ENCODE measurements around the gene PLA2G2A.
"Not testable (repeated sequence)": the region's sequence is repeated elsewhere in the genome, so short reads cannot be mapped to it uniquely, and the experiment has no call there.

The PLA2G2A gene

GRCh38 chr1:19973616-19974015 is 5.8 kb downstream of the PLA2G2A start:
- DNase-seq (ENCODE audit: low read depth) = no peak

DNA sequence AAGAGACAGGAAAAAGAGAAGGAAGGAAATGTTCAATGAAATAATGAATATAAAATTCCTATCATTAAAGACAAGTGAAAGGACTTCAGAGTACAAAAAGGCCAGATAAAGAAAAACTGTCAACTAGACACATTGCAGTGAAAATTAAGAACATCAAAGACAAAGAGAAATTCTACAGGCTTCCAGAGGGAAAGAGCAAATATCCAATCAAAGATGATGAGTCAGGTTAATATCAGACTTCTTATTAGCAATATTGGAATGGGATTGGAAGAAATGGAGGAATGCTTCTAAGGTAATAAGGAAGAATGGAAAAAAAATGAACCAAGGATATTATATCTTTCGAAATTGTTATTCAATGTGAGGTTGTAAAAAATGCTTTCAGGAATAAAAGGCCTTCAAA is 7.8 kb downstream of the PLA2G2A start:
- no peak for DNase-seq (ENCODE audit: low read depth)

DNA sequence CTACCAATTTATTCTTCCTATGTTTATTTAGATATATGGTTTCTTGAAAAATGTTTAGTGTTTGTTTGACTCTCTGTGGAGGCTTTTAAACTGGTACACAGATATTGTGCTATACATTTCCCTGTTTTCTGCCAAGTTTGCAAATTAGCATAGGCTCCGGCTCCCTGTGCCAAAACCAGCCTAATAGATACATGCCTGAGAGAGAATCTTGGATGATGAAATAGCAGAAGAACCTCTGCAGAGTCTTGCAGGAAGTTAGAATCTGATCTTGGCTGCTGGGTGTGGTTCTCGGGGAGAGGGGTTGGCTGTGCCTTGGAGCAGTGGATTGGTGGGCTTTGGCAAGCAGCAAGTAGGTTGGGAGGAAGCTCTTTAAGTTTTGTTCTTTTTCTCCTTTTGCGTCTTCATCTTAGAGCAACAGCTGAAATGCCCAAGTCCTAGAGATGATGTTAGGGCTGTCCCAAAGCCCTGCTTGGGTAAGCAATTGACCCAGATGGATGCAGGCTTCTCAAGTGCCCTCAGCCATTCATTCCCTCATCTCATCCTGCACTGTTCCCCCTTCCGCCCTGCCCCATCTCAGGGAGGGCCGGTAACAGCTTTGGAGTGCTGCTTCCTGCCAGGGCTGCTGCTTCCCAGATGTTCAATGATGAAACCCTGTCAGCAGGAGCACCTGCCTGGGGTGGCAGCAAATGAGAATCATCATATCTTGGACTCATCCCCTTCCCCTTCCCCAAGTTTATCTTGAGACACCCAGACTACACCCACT is 9.3 kb downstream of the PLA2G2A start:
- DNase-seq (ENCODE audit: low read depth) = no peak

GRCh38 chr1:19967808-19968207 is 11.6 kb downstream of the PLA2G2A start:
- DNase-seq (ENCODE audit: low read depth) = no peak

GRCh38 chr1:19964542-19964941 is 14.9 kb downstream of the PLA2G2A start:
- no peak for DNase-seq (ENCODE audit: low read depth)

DNA sequence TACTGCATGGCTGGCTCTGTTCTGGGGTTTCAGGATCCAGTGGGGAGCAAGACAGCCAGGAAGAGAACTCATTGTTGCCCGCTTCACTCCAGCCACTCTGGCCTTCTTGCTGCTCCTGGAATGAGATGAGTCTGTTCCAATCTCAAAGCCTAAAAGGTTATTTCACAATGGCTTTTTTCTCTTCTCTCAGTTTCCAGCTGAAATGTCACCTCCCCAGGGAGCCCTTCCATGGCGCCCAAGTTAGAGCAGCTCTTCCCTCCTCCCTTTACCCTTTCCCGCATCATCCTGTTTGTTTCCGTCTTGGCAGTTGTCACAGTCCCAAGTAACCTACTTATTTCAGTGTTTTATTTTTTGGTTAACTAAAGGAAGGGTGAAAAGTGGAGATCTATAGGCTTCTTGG is 15.8 kb downstream of the PLA2G2A start:
- DNase-seq (ENCODE audit: low read depth) = no peak

DNA sequence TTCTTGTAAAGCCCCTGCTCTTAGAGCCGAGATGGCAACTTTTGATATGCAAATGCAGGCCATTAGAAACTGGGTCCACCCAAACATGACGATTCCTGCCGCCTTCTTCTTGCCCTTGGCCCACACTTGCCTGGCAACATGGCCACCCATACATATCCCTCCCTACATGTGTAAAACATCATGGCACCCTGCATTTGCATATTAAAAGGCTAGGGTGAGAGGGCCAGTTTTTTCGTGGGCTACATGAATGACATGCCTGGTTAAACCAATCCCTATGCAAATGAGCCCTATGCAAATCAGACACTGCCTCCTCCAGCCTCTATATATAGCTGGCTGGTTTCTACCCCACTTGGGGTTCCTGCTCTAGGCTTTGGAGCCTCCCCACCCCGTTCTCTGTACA is 18.8 kb downstream of the PLA2G2A start:
- no peak for DNase-seq (ENCODE audit: low read depth)

- no peak for DNase-seq (ENCODE audit: low read depth)
These were observed 21.6 kb downstream of the PLA2G2A start for GRCh38 chr1:19957779-19958178.

DNA sequence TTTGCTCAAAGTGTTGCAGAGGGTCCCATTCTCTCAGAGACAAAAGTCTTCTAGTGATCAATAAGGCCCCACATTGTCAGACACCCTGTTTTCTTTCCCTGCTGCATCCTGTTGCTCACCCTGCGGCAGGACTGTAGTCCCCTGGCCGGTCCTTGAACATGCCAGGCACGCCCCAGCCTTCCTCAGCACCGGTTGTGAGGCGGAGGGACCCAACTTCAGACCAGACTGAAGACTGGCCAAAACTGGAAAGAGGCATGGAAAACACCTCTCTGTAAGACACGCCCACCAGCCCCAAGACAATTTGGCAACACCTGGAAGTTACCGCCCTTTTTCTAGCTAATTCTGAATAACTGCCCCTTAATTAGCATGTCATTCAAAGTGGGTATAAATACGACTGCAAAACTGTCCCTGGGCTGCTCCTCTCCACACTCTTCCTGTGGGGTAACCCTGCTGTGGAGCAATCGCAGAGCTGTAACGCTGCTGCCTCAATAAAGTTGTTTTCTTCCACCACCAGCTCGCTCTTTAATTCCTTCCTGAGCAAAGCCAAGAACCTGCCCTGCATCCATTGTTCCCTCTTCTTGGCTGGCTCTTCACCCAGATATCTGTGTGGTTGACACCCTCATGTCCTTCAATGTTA is 23.8 kb downstream of the PLA2G2A start:
- DNase-seq (ENCODE audit: low read depth) = no peak

- no peak for DNase-seq (ENCODE audit: low read depth)
These were observed 25.4 kb downstream of the PLA2G2A start for GRCh38 chr1:19954059-19954458.

- DNase-seq (ENCODE audit: low read depth) = peak; percentile 21
These were observed 30.4 kb downstream of the PLA2G2A start for GRCh38 chr1:19949016-19949415.

DNA sequence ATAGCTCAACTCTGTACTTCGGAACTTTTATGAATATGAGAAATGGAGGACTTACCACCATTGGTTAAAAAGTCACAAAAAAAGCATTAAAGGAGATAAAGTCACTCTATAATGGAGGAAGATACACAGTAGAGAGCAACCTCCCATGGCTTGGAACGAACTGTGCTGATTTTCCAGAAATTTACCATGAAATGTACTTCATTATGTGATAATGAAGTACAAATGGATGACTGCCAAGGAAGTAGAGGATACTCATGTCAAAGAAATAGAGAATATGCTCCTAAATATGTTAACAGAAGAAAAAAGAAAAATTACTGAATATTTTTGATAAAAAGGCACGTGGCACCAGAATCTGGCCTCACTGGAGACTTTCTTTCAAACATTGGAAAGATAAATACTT is 32.4 kb downstream of the PLA2G2A start:
- DNase-seq (ENCODE audit: low read depth) = no peak

DNA sequence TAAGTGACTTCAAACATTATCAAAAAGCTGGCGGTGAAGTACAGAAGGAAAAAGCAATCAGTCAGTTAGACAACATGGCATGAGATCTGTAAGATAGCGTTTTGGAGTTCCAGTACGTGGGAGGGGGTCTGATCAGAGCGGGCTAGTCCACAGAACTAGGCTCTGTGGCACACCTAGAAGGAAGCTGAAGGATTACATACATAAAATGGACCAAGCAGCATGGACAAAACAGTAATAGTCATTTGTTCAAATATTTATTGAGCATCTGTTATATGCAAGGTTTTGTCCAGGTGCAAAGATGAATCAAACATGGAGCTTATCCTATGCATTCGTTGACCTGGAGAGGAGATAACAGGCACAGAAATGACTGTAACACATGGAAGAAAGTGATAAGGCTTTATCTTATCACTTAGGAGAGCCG is 33.1 kb downstream of the PLA2G2A start:
- no peak for DNase-seq (ENCODE audit: low read depth)

DNA sequence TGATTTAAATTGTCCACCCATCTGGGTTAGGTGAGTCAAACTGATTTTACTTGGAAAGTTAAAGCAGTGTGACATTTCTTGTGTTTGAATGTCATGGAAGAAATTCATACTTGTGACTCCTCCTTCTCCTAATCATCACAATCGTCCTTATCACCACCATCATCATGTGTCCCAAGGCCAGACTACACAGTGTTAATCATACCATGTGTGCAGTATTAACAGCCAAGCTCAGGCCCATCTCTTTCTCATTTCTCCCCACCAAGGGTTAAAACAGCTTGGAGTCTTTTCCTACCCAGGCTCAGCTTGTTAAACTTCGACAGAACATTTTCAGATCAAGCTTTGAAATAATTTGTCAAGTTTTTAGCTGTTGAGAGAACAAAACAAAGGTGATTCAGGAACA is 33.5 kb downstream of the PLA2G2A start:
- no peak for DNase-seq (ENCODE audit: low read depth)

GRCh38 chr1:19942657-19943056 is 36.8 kb downstream of the PLA2G2A start:
- DNase-seq (ENCODE audit: low read depth) = no peak

DNA sequence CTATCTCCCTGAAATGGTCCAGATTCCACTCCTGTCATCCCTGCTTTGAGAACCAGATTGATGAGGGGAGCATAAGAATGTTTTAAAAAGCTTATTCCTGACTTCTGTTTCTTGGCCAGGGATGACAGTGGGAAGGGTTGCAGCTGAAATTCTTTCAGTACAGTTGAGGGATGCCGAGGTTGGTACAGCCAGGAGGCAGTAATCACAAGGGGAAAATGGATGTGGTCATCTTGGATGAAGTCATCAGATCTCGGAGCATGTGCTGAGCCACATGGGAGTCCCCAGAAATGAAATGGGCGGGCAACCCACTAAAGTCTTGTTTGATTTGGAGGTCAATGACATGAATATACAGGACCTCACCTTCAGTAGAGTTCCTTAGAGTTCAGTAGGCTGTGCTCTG is 37.3 kb downstream of the PLA2G2A start:
- DNase-seq (ENCODE audit: low read depth) = no peak

- DNase-seq (ENCODE audit: low read depth) = no peak
These were observed 38.2 kb downstream of the PLA2G2A start for GRCh38 chr1:19941206-19941568.

- no peak for DNase-seq (ENCODE audit: low read depth)
These were observed 38.8 kb downstream of the PLA2G2A start for GRCh38 chr1:19940486-19941205.

GRCh38 chr1:19938472-19938871 is 40.9 kb downstream of the PLA2G2A start:
- DNase-seq (ENCODE audit: low read depth) = no peak

GRCh38 chr1:19936061-19936750 is 43.2 kb downstream of the PLA2G2A start:
- DNase-seq (ENCODE audit: low read depth) = no peak

DNA sequence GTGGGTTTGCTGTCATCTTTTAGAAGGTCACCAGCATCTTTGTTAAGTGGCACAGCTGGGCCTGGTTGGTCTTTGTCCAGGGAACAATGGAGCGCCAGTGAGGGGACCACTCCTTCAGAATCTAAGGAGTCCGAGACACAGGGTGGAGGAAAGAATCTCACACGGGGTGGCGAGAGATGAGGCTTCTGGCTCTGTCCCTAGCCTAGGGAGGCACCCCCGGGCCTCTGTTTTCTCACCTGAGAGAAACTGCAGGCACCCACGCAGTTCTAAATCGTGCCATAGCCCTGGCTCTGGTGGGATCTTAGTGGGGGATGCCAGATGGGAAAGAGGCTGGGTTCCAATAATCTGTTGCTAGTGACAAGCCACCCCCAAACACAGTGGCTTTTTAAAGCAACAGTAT is 45.1 kb downstream of the PLA2G2A start:
- DNase-seq (ENCODE audit: low read depth) = no peak

DNA sequence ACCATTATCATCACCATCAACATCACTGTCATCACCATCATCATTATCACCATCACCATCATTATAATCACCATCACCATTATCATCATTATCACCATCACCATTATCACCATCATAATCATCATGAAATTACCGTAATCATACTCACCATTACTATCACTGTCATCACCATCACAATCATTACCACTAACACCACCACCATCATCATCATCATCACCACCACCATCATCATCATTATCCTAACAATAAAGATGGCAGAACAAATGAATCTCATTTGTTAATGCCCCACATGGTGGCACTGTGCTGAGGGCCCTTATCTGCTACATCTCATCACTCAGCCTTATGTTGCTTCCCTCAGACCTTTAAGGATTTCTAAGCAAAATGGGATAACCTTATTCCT is 46.6 kb downstream of the PLA2G2A start:
- DNase-seq (ENCODE audit: low read depth) = no peak

- DNase-seq (ENCODE audit: low read depth) = not testable (repeated sequence)
These were observed 52.3 kb downstream of the PLA2G2A start for GRCh38 chr1:19927130-19927421.

Measured in fibroblast of gingiva (primary cell).